H1 (cell line): Measurements from ENCODE around the gene CAMTA1. TPM values are rescaled to one million over a fixed set of nuclear protein-coding genes. Genes with fewer than 3 reads are reported as not detected.

Experiments
- CTCF ChIA-PET: fragments of 300-600 bp; sonication (Branson Sonifier 250); formaldehyde crosslinking; loops from one replicate; lab custom pipeline; 2021; ENCODE audit not compliant: partially characterized antibody; lab: Charles Lee
- POLR2A ChIA-PET: fragments of 300-600 bp; sonication (Branson Sonifier 250); formaldehyde crosslinking; loops from one replicate; lab custom pipeline; 2021; ENCODE audit warnings: inconsistent platforms; ENCODE audit not compliant: partially characterized antibody; lab: Charles Lee
- DNase-seq, 2 experiments: peaks; one replicate each; pipeline versions ENCODE4 v3.0.0 to v3.0.0-alpha.2; 2010 to 2022; ENCODE audit warnings: low spot score in 2 of 2, low read depth in 1 of 2, mixed read lengths in 1 of 2
- FAIRE-seq: peaks from 2 replicates; lab custom pipeline; 2011; peaks lifted over from hg19 to GRCh38; lab: Jason Lieb, UNC
- H2AFZ ChIP-seq: 2 replicates; pipeline ENCODE4 v1.8.1; 2012; ENCODE audit warnings: low read length, inconsistent platforms
- H2AK5ac ChIP-seq: 2 replicates; pipeline ENCODE4 v1.6.1; 2013; ENCODE audit warnings: low read depth, low read length
- H2BK120ac ChIP-seq: replicated peaks from 2 replicates; pipeline ENCODE3; 2013; ENCODE audit warnings: low read depth, low read length, inconsistent platforms
- H2BK12ac ChIP-seq: 2 replicates; pipeline ENCODE4 v1.6.1; 2013; ENCODE audit warnings: low read depth, low read length
- H2BK15ac ChIP-seq: 2 replicates; pipeline ENCODE4 v1.6.1; 2013; ENCODE audit warnings: low read length
- H2BK20ac ChIP-seq: 2 replicates; pipeline ENCODE4 v1.6.1; 2013; ENCODE audit warnings: low read length
- H2BK5ac ChIP-seq: 2 replicates; pipeline ENCODE4 v1.6.1; 2013; ENCODE audit warnings: low read depth, low read length
- H3K14ac ChIP-seq: 2 replicates; pipeline ENCODE4 v1.6.1; 2013; ENCODE audit warnings: inconsistent platforms; ENCODE audit not compliant: insufficient read length
- H3K18ac ChIP-seq: 2 replicates; pipeline ENCODE4 v1.6.1; 2013; ENCODE audit warnings: low read length; ENCODE audit errors: extremely low read depth
- H3K23ac ChIP-seq: 2 replicates; pipeline ENCODE4 v1.6.1; 2013; ENCODE audit warnings: inconsistent platforms; ENCODE audit not compliant: insufficient read length
- H3K23me2 ChIP-seq: 2 replicates; pipeline ENCODE4 v1.6.1; 2013; ENCODE audit warnings: low read depth, low read length
- H3K27ac ChIP-seq: 2 replicates; pipeline ENCODE4 v1.6.1; 2011; ENCODE audit warnings: low read depth, low read length, inconsistent platforms
- H3K27me3 ChIP-seq, 4 experiments: replicated peaks in 1 of 4; 1 replicate in 1 of 4; 2 replicates in 3 of 4; pipeline versions ENCODE4 v1.6.1 to v1.8.1; 2011 to 2013; ENCODE audit warnings: low read length in 3 of 4, mild to moderate bottlenecking in 3 of 4, inconsistent platforms in 2 of 4, mixed read lengths in 2 of 4, moderate library complexity in 1 of 4; ENCODE audit not compliant: control insufficient read depth in 3 of 4, insufficient read depth in 3 of 4; ENCODE audit errors: extremely low read depth in 1 of 4
- H3K36me3 ChIP-seq, 4 experiments: 2 replicates each; pipeline versions ENCODE4 v1.6.1 to v1.8.1; 2011 to 2013; ENCODE audit warnings: mild to moderate bottlenecking in 4 of 4, low read length in 3 of 4, moderate library complexity in 2 of 4, control low read depth in 1 of 4, inconsistent platforms in 1 of 4; ENCODE audit not compliant: insufficient read depth in 4 of 4, control insufficient read depth in 2 of 4
- H3K4ac ChIP-seq: replicated peaks from 2 replicates; pipeline ENCODE3; 2013; ENCODE audit warnings: low read length, low read depth, mixed read lengths, inconsistent platforms; ENCODE audit not compliant: insufficient read length
- H3K4me1 ChIP-seq, 4 experiments: replicated peaks in 1 of 4; 1 replicate in 1 of 4; 2 replicates in 3 of 4; pipeline versions ENCODE4 v1.6.1 to v1.8.1; 2011 to 2013; ENCODE audit warnings: low read length in 3 of 4, inconsistent platforms in 2 of 4, mixed read lengths in 1 of 4; ENCODE audit not compliant: insufficient read depth in 4 of 4, control insufficient read depth in 3 of 4
- H3K4me2 ChIP-seq, 2 experiments: 2 replicates each; pipeline versions ENCODE4 v1.6.1 to v1.8.1; 2011 to 2013; ENCODE audit warnings: low read depth in 2 of 2, low read length in 2 of 2, control low read depth in 1 of 2, inconsistent platforms in 1 of 2, mild to moderate bottlenecking in 1 of 2; ENCODE audit not compliant: insufficient read depth in 1 of 2
- H3K4me3 ChIP-seq, 4 experiments: fragments of 200-600, 300-600 bp in 1 of 4; sonication (generic), shearing (Covaris generic), sonication (Bioruptor Twin) in 1 of 4; 2 replicates each; pipeline versions ENCODE4 v1.5.1 to v1.8.1; 2011 to 2016; ENCODE audit warnings: low read length in 4 of 4, low read depth in 3 of 4, control low read depth in 2 of 4, inconsistent platforms in 2 of 4, mild to moderate bottlenecking in 2 of 4, mixed read lengths in 1 of 4, moderate library complexity in 1 of 4; ENCODE audit not compliant: insufficient read depth in 2 of 4; ENCODE audit errors: extremely low read depth in 1 of 4
- H3K56ac ChIP-seq: replicated peaks from 2 replicates; pipeline ENCODE3; 2013; ENCODE audit warnings: low read depth, mild to moderate bottlenecking, mixed read lengths, low read length, inconsistent platforms; ENCODE audit not compliant: insufficient read length
- H3K79me1 ChIP-seq: 2 replicates; pipeline ENCODE4 v1.6.1; 2013; ENCODE audit warnings: low read depth, low read length, control low read depth
- H3K79me2 ChIP-seq, 2 experiments: 2 replicates each; pipeline versions ENCODE4 v1.6.1 to v1.8.1; 2012 to 2013; ENCODE audit warnings: low read length in 2 of 2, mild to moderate bottlenecking in 2 of 2, inconsistent platforms in 1 of 2; ENCODE audit not compliant: insufficient read depth in 2 of 2, control insufficient read depth in 1 of 2
- H3K9ac ChIP-seq, 4 experiments: replicated peaks in 1 of 4; 1 replicate in 1 of 4; 2 replicates in 3 of 4; pipeline versions ENCODE4 v1.6.1 to v1.8.1; 2011 to 2013; ENCODE audit warnings: low read depth in 3 of 4, low read length in 3 of 4, control low read depth in 2 of 4, mild to moderate bottlenecking in 2 of 4, moderate library complexity in 2 of 4, inconsistent platforms in 1 of 4; ENCODE audit errors: extremely low read depth in 1 of 4
- H3K9me3 ChIP-seq, 2 experiments: 2 replicates each; pipeline versions ENCODE4 v1.6.1 to v1.8.1; 2012 to 2013; ENCODE audit warnings: mild to moderate bottlenecking in 2 of 2, moderate library complexity in 2 of 2, control low read depth in 1 of 2, inconsistent platforms in 1 of 2, low read depth in 1 of 2, low read length in 1 of 2, mixed read lengths in 1 of 2; ENCODE audit not compliant: insufficient read depth in 2 of 2
- H4K20me1 ChIP-seq, 2 experiments: replicated peaks in 1 of 2; 2 replicates each; pipeline versions ENCODE3 to v1.8.1; 2011 to 2013; ENCODE audit warnings: inconsistent platforms in 2 of 2, low read length in 2 of 2, mild to moderate bottlenecking in 1 of 2; ENCODE audit not compliant: insufficient read depth in 2 of 2, control insufficient read depth in 1 of 2
- H4K5ac ChIP-seq: 2 replicates; pipeline ENCODE4 v1.6.1; 2013; ENCODE audit warnings: low read length, low read depth, mixed read lengths, inconsistent platforms; ENCODE audit not compliant: insufficient read length
- H4K8ac ChIP-seq: 2 replicates; pipeline ENCODE4 v1.8.0; 2013; ENCODE audit warnings: mild to moderate bottlenecking, moderate library complexity, low read length, inconsistent platforms; ENCODE audit not compliant: insufficient read depth; ENCODE audit errors: extremely low read depth
- H4K91ac ChIP-seq: replicated peaks from 2 replicates; pipeline ENCODE3; 2013; ENCODE audit warnings: low read length, mixed read lengths, inconsistent platforms; ENCODE audit not compliant: insufficient read length
- CHD1 ChIP-seq: IDR thresholded peaks from 2 replicates; pipeline ENCODE4 v1.6.1; 2012; ENCODE audit warnings: low read depth, low read length, improper control_type of control experiment
- HDAC6 ChIP-seq: IDR thresholded peaks from one replicate; pipeline ENCODE4 v1.7.1; 2012; ENCODE audit warnings: low read depth, mild to moderate bottlenecking, inconsistent platforms, low read length, moderate library complexity
- KDM4A ChIP-seq: IDR thresholded peaks from one replicate; pipeline ENCODE4 v1.7.1; 2012; ENCODE audit warnings: low read depth, mild to moderate bottlenecking, moderate library complexity, low read length, inconsistent platforms; ENCODE audit not compliant: severe bottlenecking
- PHF8 ChIP-seq: fragments of 200-600 bp; sonication (generic); conservative IDR thresholded peaks from 2 replicates; pipeline ENCODE4 v1.7.1; 2012; ENCODE audit warnings: low read depth, mild to moderate bottlenecking, inconsistent platforms, low read length, moderate library complexity
- POLR2A ChIP-seq, 2 experiments: IDR thresholded peaks; 1 replicate in 1 of 2; 2 replicates in 1 of 2; pipeline ENCODE4 v1.6.1; 2011; ENCODE audit warnings: low read depth in 2 of 2, low read length in 2 of 2, mild to moderate bottlenecking in 2 of 2; ENCODE audit errors: control extremely low read depth in 1 of 2
- RXRA ChIP-seq: IDR thresholded peaks from 2 replicates; pipeline ENCODE4 v1.6.1; 2011; ENCODE audit warnings: low read depth, mild to moderate bottlenecking, low read length, moderate library complexity; ENCODE audit not compliant: insufficient read depth
- SIN3A ChIP-seq, 2 experiments: IDR thresholded peaks in 1 of 2; conservative IDR thresholded peaks in 1 of 2; 2 replicates each; pipeline ENCODE4 v1.6.1; 2011 to 2012; ENCODE audit warnings: low read length in 2 of 2, improper control_type of control experiment in 1 of 2, low read depth in 1 of 2, mild to moderate bottlenecking in 1 of 2
- SP1 ChIP-seq: IDR thresholded peaks from 2 replicates; pipeline ENCODE4 v1.6.1; 2011; ENCODE audit warnings: low read depth, low read length
- SP4 ChIP-seq: IDR thresholded peaks from 2 replicates; pipeline ENCODE4 v1.6.1; 2012; ENCODE audit warnings: low read length, inconsistent platforms
- TEAD4 ChIP-seq: IDR thresholded peaks from 2 replicates; pipeline ENCODE4 v1.6.1; 2012; ENCODE audit warnings: low read depth, low read length, inconsistent platforms, mixed read lengths
- WGBS, 2 experiments: shearing (Covaris generic) in 1 of 2; methylation state at CpG; one replicate each; pipeline versions ENCODE4 v1.1.6 to v1.1.7; 2013 to 2015; ENCODE audit warnings: low lambda C conversion rate in 2 of 2, mixed read lengths in 2 of 2, inconsistent platforms in 1 of 2, low coverage in 1 of 2, missing lambda C conversion rate in 1 of 2; ENCODE audit not compliant: insufficient replicate concordance in 2 of 2, insufficient coverage in 1 of 2, insufficient read length in 1 of 2; ENCODE audit errors: extremely low coverage in 1 of 2, missing lambda C conversion rate in 1 of 2; 5-methylcytosine and 5-hydroxymethylcytosine counted together
- polyA plus RNA-seq, 7 experiments: library from polyadenylated mRNA; depleted of rRNA in 3 of 7; stranded (reverse) in 5 of 7; unstranded in 2 of 7; fragments of >200 nt in 5 of 7; fragments of 200-250 nt in 2 of 7; gene quantifications; 1 replicate in 5 of 7; 2 replicates in 1 of 7; 4 replicates in 1 of 7; pipeline versions ENCODE4 v1.2.1 to v1.2.3, GENCODE V29; 2011 to 2013; ENCODE audit warnings: missing spikeins in 2 of 7, mixed read lengths in 2 of 7
- total RNA-seq: library from RNA; stranded (reverse); fragmentation: NEBNext Ultra II Directional; extraction: Animal tissue kit (Norgen Biotek cat#: 25700); gene quantifications from 2 replicates; pipeline ENCODE4 v1.2.1, GENCODE V29; 2021

The CAMTA1 gene
- total and polyA plus RNA-seq, 2 of the 8 experiments (the other 6 are each of a cell fraction or from before 2014, with no cell fraction given) = 65.0 to 119 TPM

- 88% methylated on average over 16 of the region's 16 CpGs; no CpG with 5 or more reads in 1 of the 2 experiments for WGBS, 2 experiments
- POLR2A ChIA-PET = interaction anchor here (1.0 kb wide), 1 partner anchor 57 kb away, joined by 3 read pairs; no protein-coding TSS in a partner anchor
- Histone ChIP-seq H2BK15ac (peak overlapping the region; percentile 25; the same call in 1 of the 2 replicates), H3K4me3 (no peak overlapping the region), H4K20me1 (no peaks in the 10 kb centered on the region), H4K91ac (no peak overlapping the region), H2AFZ (no peak overlapping the region), H2BK5ac (no peak overlapping the region), H2BK120ac (no peak overlapping the region), H3K18ac (no peak overlapping the region), H3K4ac (no peak overlapping the region), H3K4me1 (peaks cover 3 to 14% (median 5%) of the 10 kb centered on the region in 4 experiments), H3K56ac (no peak overlapping the region), H3K9me3 (no peaks in the 10 kb centered on the region), H3K14ac (no peak overlapping the region), H3K4me2 (no peak overlapping the region), H3K23ac (no peak overlapping the region), H2BK12ac (no peak overlapping the region), H3K9ac (no peak overlapping the region), H4K8ac (no peak overlapping the region), H3K27ac (no peak overlapping the region), H3K79me1 (no peaks in the 10 kb centered on the region), H3K23me2 (no peaks in the 10 kb centered on the region), H2BK20ac (no peak overlapping the region), H3K27me3 (no peaks in the 10 kb centered on the region), H3K79me2 (no peaks in the 10 kb centered on the region), H3K36me3 (no peaks in the 10 kb centered on the region), H4K5ac (no peak overlapping the region), H2AK5ac (no peak overlapping the region)
- FAIRE-seq = no peak
- CTCF ChIA-PET = interaction anchor here (0.6 to 0.9 kb wide), 2 partner anchors 50 to 1806 kb away, joined by 3 to 5 read pairs; no protein-coding TSS in a partner anchor
- no peak for DNase-seq
- no peak for TF ChIP-seq CHD1
- TF ChIP-seq POLR2A (IDR thresholded peaks at IDR 0.05; ENCODE audit: control extremely low read depth in 1 of 2, low read depth in 2 of 2, low read length in 2 of 2) = no peak
- no peak for TF ChIP-seq PHF8
- TF ChIP-seq TEAD4 = no peak
- TF ChIP-seq RXRA = no peak
- no peak for TF ChIP-seq KDM4A
- no peak for TF ChIP-seq SP4
- no peak for TF ChIP-seq HDAC6
- TF ChIP-seq SIN3A (conservative IDR thresholded peaks at IDR 0.05 in 1 of 2, IDR thresholded peaks at IDR 0.05 in 1 of 2; ENCODE audit: low read depth in 1 of 2, low read length in 2 of 2) = no peak
- TF ChIP-seq SP1 = no peak
Observed at GRCh38 chr1:6975331-6976043, 190.2 kb downstream of the CAMTA1 start.
